ENCODE results near the gene RBM26. TPM values are rescaled to one million over a fixed set of nuclear protein-coding genes. Genes with fewer than 3 reads are reported as not detected.

RBM26 gene
- total and polyA plus RNA-seq, 2 of the 4 experiments (the other 2 are of a cell fraction) = 17.6 to 18.1 TPM

DNA sequence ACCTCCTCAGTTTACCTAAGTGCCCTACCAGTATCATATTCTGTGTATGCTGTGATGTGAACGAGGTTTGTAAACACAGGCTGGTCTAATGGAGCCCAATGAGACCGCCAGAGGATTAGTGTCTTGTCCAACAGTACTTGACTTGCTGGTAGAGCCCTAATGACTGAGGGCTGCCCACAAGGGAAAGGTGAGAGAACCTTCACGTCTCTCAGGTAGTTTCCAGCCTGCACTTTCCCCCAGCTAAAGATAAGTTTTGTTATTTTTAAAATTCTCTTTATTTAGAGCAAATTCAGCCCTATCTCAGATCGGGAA is 498 bp upstream of the RBM26 start:
- ChIA-PET POLR2A (ENCODE audit: unreplicated experiment) (interaction anchor here (0.8 kb wide), 1 partner anchor 75 kb away, joined by 3 read pairs; the partner anchor contains the start of gene NDFIP2), CTCF (no interaction called here)
- no peak for TF ChIP-seq MAZ (IDR thresholded peaks at IDR 0.05; ENCODE audit: borderline replicate concordance, low read depth, low read length)
- no peak for TF ChIP-seq CEBPB (IDR thresholded peaks at IDR 0.05; ENCODE audit: low read depth, low read length)
- TF ChIP-seq RFX5 (IDR thresholded peaks at IDR 0.05; ENCODE audit: low read depth, low read length) = no peak
- TF ChIP-seq CHD1 (IDR thresholded peaks at IDR 0.05; ENCODE audit: low read depth, low read length) = no peak
- no peak for TF ChIP-seq MAFK (IDR thresholded peaks at IDR 0.05; ENCODE audit: low read depth, low read length)
- no peak for TF ChIP-seq BHLHE40 (IDR thresholded peaks at IDR 0.05; ENCODE audit: low read depth, low read length)
- TF ChIP-seq, protein P1, sequence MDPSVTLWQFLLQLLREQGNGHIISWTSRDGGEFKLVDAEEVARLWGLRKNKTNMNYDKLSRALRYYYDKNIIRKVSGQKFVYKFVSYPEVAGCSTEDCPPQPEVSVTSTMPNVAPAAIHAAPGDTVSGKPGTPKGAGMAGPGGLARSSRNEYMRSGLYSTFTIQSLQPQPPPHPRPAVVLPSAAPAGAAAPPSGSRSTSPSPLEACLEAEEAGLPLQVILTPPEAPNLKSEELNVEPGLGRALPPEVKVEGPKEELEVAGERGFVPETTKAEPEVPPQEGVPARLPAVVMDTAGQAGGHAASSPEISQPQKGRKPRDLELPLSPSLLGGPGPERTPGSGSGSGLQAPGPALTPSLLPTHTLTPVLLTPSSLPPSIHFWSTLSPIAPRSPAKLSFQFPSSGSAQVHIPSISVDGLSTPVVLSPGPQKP (IDR thresholded peaks at IDR 0.05; ENCODE audit: borderline replicate concordance, low read depth, low read length) = no peak
- TF ChIP-seq, protein P2, sequence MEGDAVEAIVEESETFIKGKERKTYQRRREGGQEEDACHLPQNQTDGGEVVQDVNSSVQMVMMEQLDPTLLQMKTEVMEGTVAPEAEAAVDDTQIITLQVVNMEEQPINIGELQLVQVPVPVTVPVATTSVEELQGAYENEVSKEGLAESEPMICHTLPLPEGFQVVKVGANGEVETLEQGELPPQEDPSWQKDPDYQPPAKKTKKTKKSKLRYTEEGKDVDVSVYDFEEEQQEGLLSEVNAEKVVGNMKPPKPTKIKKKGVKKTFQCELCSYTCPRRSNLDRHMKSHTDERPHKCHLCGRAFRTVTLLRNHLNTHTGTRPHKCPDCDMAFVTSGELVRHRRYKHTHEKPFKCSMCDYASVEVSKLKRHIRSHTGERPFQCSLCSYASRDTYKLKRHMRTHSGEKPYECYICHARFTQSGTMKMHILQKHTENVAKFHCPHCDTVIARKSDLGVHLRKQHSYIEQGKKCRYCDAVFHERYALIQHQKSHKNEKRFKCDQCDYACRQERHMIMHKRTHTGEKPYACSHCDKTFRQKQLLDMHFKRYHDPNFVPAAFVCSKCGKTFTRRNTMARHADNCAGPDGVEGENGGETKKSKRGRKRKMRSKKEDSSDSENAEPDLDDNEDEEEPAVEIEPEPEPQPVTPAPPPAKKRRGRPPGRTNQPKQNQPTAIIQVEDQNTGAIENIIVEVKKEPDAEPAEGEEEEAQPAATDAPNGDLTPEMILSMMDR (conservative IDR thresholded peaks at IDR 0.05; ENCODE audit: low read depth, low read length) = no peak
- no peak for TF ChIP-seq POLR2A (IDR thresholded peaks at IDR 0.05; ENCODE audit: low read depth, low read length)
- no peak for TF ChIP-seq SMC3 (IDR thresholded peaks at IDR 0.05; ENCODE audit: low read depth, low read length)
- no peak for TF ChIP-seq FOS (IDR thresholded peaks at IDR 0.05; ENCODE audit: low read depth, low read length)
- Histone ChIP-seq H2BK5ac (ENCODE audit: low read depth, low read length, poor library complexity, severe bottlenecking) (peak overlapping the region; percentile 77), H3K4me3 (ENCODE audit: insufficient read depth, low read depth, low read length) (peak overlapping the region; percentile 89), H3K9ac (ENCODE audit: low read depth, low read length) (peak overlapping the region; percentile 98), H3K23ac (ENCODE audit: low read depth, low read length) (peak overlapping the region; percentile 94), H2AFZ (replicated peaks; ENCODE audit: low read length, poor library complexity) (peak overlapping the region; percentile 99), H3K9me3 (ENCODE audit: control insufficient read depth, insufficient read depth, low read length) (no peaks in the 10 kb centered on the region), H3K56ac (ENCODE audit: extremely low read depth, insufficient read depth, low read length) (peak overlapping the region; percentile 96), H2BK15ac (ENCODE audit: low read depth, low read length) (no peak overlapping the region), H2BK20ac (ENCODE audit: low read depth, low read length) (no peak overlapping the region), H4K91ac (ENCODE audit: insufficient read depth, low read depth, low read length) (peak overlapping the region; percentile 75), H3K27me3 (ENCODE audit: control insufficient read depth, insufficient read depth, low read length) (no peaks in the 10 kb centered on the region), H3K36me3 (ENCODE audit: control insufficient read depth, insufficient read depth, low read length) (no peaks in the 10 kb centered on the region), H4K5ac (ENCODE audit: low read depth, low read length) (peak overlapping the region; percentile 91), H2AK9ac (replicated peaks; ENCODE audit: low read depth, low read length, poor library complexity) (peak overlapping the region; percentile 76), H3K4me2 (ENCODE audit: low read depth, low read length) (peak overlapping the region; percentile 95), H4K8ac (ENCODE audit: low read depth in 2 of 2, low read length in 2 of 2) (peak overlapping the region; percentile 99), H2BK120ac (ENCODE audit: low read depth, low read length) (peak overlapping the region; percentile 72; the same call in 1 of the 2 replicates), H3K27ac (ENCODE audit: insufficient read depth, low read length) (peak overlapping the region; percentile 83), H3K18ac (ENCODE audit: low read depth, low read length) (peak overlapping the region; percentile 12), H4K20me1 (ENCODE audit: insufficient read depth, low read length) (peaks cover 28% of the 10 kb centered on the region), H3K4me1 (ENCODE audit: control insufficient read depth, insufficient read depth, low read length) (peaks cover 3% of the 10 kb centered on the region; the same call in 1 of the 2 replicates), H3K14ac (replicated peaks; ENCODE audit: low read depth, low read length) (peak overlapping the region; percentile 88), H3K4ac (ENCODE audit: low read depth, low read length) (peak overlapping the region; percentile 100), H3K9me1 (ENCODE audit: insufficient read depth, low read length) (no peaks in the 10 kb centered on the region; the same call in 1 of the 2 replicates), H2AK5ac (ENCODE audit: low read depth, low read length) (peak overlapping the region; percentile 65), H3K79me1 (ENCODE audit: low read depth in 1 of 2, low read length in 2 of 2) (peaks cover 13 to 38% of the 10 kb centered on the region in 2 experiments)
- intact Hi-C loops (cut with micrococcal nuclease) (no loop called here), in situ Hi-C loops (cut with MboI; ENCODE audit: low sequenced_read_pairs) (loop anchor here (25.0 kb wide), 1 partner anchor 931 kb away; the partner anchor contains the start of gene SPRY2), dilution Hi-C loops (cut with HindIII; ENCODE audit: low sequenced_read_pairs, unreplicated experiment) (no loop called here)
- DNase-seq = no peak
- BruUV-seq (replicated peaks) = no TSS peak
- WGBS, 2 experiments (ENCODE audit: extremely low coverage in 2 of 2, insufficient read length in 1 of 2) = 0% methylated on average over 2 of the region's 4 CpGs; no CpG with 5 or more reads in 1 of the 2 experiments
- peak; percentile 9 for ATAC-seq (ENCODE audit: low read depth)

All from IMR-90 (cell line).